Activated CD4-positive, alpha-beta memory T cell treated with anti-CD3 and anti-CD28 coated beads for 36 hours (primary cell): Measurements from ENCODE around the gene VWA2. TPM values are rescaled to one million over a fixed set of nuclear protein-coding genes. Genes with fewer than 3 reads are reported as not detected.

Experiments used
- CTCF ChIA-PET: fragments of 350-600 bp; sonication (Branson Sonifier 250); formaldehyde crosslinking; loops from one replicate; lab custom pipeline; 2021; ENCODE audit warnings: antibody characterized with exemption, inconsistent platforms; lab: Charles Lee
- POLR2A ChIA-PET: fragments of 350-600 bp; sonication (Branson Sonifier 250); formaldehyde crosslinking; loops from one replicate; lab custom pipeline; 2021; ENCODE audit warnings: antibody characterized with exemption; lab: Charles Lee
- DNase-seq: peaks from one replicate; pipeline ENCODE4 v3.0.0-alpha.2; 2020
- H3K27ac Mint-ChIP-seq: one replicate; pipeline ENCODE4 v1.8.0; 2021; ENCODE audit warnings: mixed read lengths
- H3K27me3 Mint-ChIP-seq: one replicate; pipeline ENCODE4 v1.8.0; 2021; ENCODE audit warnings: mixed read lengths
- H3K36me3 Mint-ChIP-seq: one replicate; pipeline ENCODE4 v1.8.0; 2021; ENCODE audit warnings: mixed read lengths
- H3K4me1 Mint-ChIP-seq: one replicate; pipeline ENCODE4 v1.8.0; 2021; ENCODE audit warnings: low read depth, mixed read lengths
- H3K4me3 Mint-ChIP-seq: one replicate; pipeline ENCODE4 v1.8.0; 2021; ENCODE audit warnings: mild to moderate bottlenecking, mixed read lengths
- H3K9me3 Mint-ChIP-seq: one replicate; pipeline ENCODE4 v1.8.0; 2021; ENCODE audit warnings: mixed read lengths
- intact Hi-C: fragments of 100-400 bp; cut with micrococcal nuclease; formaldehyde crosslinking; loops from one replicate; pipeline ENCODE4 v1.15.1; 2023
- total RNA-seq, 2 experiments: library from RNA; stranded (reverse); gene quantifications; one replicate each; pipeline ENCODE4 v1.2.3, GENCODE V29; 2021

The VWA2 gene
- total RNA-seq, 2 experiments from 2014 or later, result 0.07 TPM; not detected in 1

GRCh38 chr10:114304571-114305421, 65.7 kb downstream of the VWA2 start:
- CTCF ChIA-PET, result interaction anchor here (0.6 to 2.8 kb wide), 65 partner anchors 8 to 1990 kb away, joined by 3 to 33 read pairs (median 4); partner anchors contain the start of genes CCDC186 and FHIP2A
- peak; percentile 74 for DNase-seq
- no peaks in the 10 kb centered on the region for H3K27me3 Mint-ChIP-seq
- POLR2A ChIA-PET, result interaction anchor here (0.8 kb wide), 1 partner anchor 191 kb away, joined by 3 read pairs; no protein-coding TSS in a partner anchor
- H3K4me3 Mint-ChIP-seq, result peak overlapping the region; percentile 69
- no peaks in the 10 kb centered on the region for H3K9me3 Mint-ChIP-seq
- H3K4me1 Mint-ChIP-seq, result peaks cover 9% of the 10 kb centered on the region
- intact Hi-C loops, result loop anchor here (1.0 to 5.0 kb wide), 8 partner anchors 98 to 823 kb away; partner anchors contain the start of genes AFAP1L2 and CCDC186
- no peaks in the 10 kb centered on the region for H3K36me3 Mint-ChIP-seq
- no peak overlapping the region for H3K27ac Mint-ChIP-seq

GRCh38 chr10:114305521-114305925, 66.5 kb downstream of the VWA2 start:
- DNase-seq, result no peak
- ChIA-PET POLR2A (no interaction called here), CTCF (no interaction called here)
- Mint-ChIP-seq H3K36me3 (no peaks in the 10 kb centered on the region), H3K27me3 (no peaks in the 10 kb centered on the region), H3K4me3 (peak overlapping the region; percentile 12), H3K27ac (no peak overlapping the region), H3K4me1 (peaks cover 9% of the 10 kb centered on the region), H3K9me3 (no peaks in the 10 kb centered on the region)
- intact Hi-C loops, result loop anchor here (2.0 kb wide), 1 partner anchor 481 kb away; no protein-coding TSS in a partner anchor

DNA sequence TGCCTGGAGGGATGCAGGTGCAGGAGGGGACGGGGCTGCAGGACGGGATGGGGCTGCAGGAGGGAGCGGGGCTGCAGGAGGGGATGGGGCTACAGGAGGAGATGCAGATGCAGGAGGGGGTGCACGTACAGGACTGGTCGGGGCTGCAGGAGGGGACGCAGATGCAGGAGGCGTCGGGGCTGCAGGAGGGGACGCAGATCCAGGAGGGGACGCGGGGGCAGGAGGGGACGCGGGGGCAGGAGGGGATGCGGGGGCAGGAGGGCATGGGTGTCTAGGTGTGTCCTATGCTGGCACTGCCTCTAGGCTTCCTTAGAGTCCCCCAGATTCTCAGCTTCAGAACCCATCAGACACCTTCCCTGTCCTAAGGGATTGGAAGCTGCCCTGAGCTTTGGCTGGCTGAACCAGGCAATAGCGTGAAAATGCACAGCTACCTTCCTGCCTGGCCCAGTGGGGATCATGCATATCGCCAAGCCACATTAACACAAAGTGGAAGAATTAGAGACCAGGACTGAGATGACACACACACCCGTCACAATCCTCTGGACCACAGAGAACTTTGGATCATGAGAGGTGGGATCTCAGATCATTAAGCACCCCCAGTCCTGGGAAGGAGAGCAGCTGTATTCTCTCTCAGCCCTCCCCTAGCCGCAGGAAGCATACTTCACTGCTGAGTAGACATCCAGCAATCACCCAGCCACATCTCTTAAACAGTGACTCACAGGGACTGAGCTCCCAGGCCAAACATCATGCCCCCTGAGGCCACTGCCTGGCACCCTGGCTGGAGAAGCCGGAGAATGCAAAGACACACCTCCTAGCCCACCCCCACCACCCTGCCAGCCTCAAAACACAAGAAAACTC, 67.3 kb downstream of the VWA2 start:
- Mint-ChIP-seq H3K4me3 (no peak overlapping the region), H3K27me3 (no peaks in the 10 kb centered on the region), H3K4me1 (peaks cover 9% of the 10 kb centered on the region), H3K27ac (no peak overlapping the region), H3K9me3 (no peaks in the 10 kb centered on the region), H3K36me3 (no peaks in the 10 kb centered on the region)
- no peak for DNase-seq
- ChIA-PET CTCF (interaction anchor here (1.2 kb wide), 1 partner anchor 152 kb away, joined by 3 read pairs; no protein-coding TSS in a partner anchor), POLR2A (no interaction called here)
- intact Hi-C loops, result no loop called here

DNA sequence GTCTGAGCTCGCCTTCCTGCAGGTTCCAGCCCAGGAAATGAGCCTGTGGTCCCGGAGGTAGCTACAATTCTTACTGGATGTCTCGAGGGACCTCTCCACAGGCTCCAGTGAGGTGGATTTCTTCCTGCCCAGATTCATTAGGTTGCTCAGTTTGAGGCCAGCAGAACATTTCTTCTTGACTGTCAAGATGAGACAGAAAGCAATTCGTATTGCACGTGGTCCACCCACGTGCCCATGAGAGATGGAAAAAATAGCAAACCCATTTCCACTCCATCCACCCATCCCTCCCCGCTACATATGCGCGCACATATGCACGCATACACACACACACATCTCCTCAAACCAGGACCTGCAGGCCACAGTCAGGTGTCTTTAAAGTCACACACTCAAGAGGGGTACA, 68.7 kb downstream of the VWA2 start:
- H3K27ac Mint-ChIP-seq, result no peak overlapping the region
- intact Hi-C loops, result no loop called here

GRCh38 chr10:114308531-114309363, 69.7 kb downstream of the VWA2 start:
- Mint-ChIP-seq H3K27ac (no peak overlapping the region), H3K36me3 (no peaks in the 10 kb centered on the region), H3K4me3 (no peak overlapping the region), H3K9me3 (no peaks in the 10 kb centered on the region), H3K27me3 (no peaks in the 10 kb centered on the region), H3K4me1 (peaks cover 7% of the 10 kb centered on the region)
- POLR2A ChIA-PET, result no interaction called here
- no peak for DNase-seq
- intact Hi-C loops, result no loop called here
- CTCF ChIA-PET, result interaction anchor here (0.8 to 1.5 kb wide), 2 partner anchors 150 to 477 kb away, joined by 3 to 5 read pairs; no protein-coding TSS in a partner anchor

More for the DNA sequence above, 68.7 kb downstream of the VWA2 start:
- ChIA-PET CTCF (interaction anchor here (1.5 kb wide), 1 partner anchor 151 kb away, joined by 5 read pairs; no protein-coding TSS in a partner anchor), POLR2A (no interaction called here)
- H3K4me3 Mint-ChIP-seq, result no peak overlapping the region
- peaks cover 9% of the 10 kb centered on the region for H3K4me1 Mint-ChIP-seq
- no peaks in the 10 kb centered on the region for H3K9me3 Mint-ChIP-seq
- no peaks in the 10 kb centered on the region for H3K36me3 Mint-ChIP-seq
- DNase-seq, result no peak
- H3K27me3 Mint-ChIP-seq, result no peaks in the 10 kb centered on the region

- Mint-ChIP-seq H3K4me1 (peaks cover 2% of the 10 kb centered on the region), H3K27me3 (no peaks in the 10 kb centered on the region), H3K36me3 (no peaks in the 10 kb centered on the region), H3K27ac (no peak overlapping the region), H3K4me3 (no peak overlapping the region), H3K9me3 (no peaks in the 10 kb centered on the region)
- CTCF ChIA-PET, result interaction anchor here (0.8 kb wide), 1 partner anchor 476 kb away, joined by 3 read pairs; no protein-coding TSS in a partner anchor
- DNase-seq, result no peak
- POLR2A ChIA-PET, result no interaction called here
- intact Hi-C loops, result no loop called here
These were observed 70.3 kb downstream of the VWA2 start for GRCh38 chr10:114309364-114309651.

GRCh38 chr10:114310346-114310745, 71.3 kb downstream of the VWA2 start:
- ChIA-PET CTCF (no interaction called here), POLR2A (no interaction called here)
- H3K4me3 Mint-ChIP-seq, result no peak overlapping the region
- H3K27ac Mint-ChIP-seq, result no peak overlapping the region
- no peaks in the 10 kb centered on the region for H3K9me3 Mint-ChIP-seq
- H3K4me1 Mint-ChIP-seq, result no peaks in the 10 kb centered on the region
- intact Hi-C loops, result no loop called here
- no peaks in the 10 kb centered on the region for H3K27me3 Mint-ChIP-seq
- no peaks in the 10 kb centered on the region for H3K36me3 Mint-ChIP-seq
- no peak for DNase-seq

GRCh38 chr10:114311023-114311422, 72.0 kb downstream of the VWA2 start:
- Mint-ChIP-seq H3K9me3 (no peaks in the 10 kb centered on the region), H3K4me3 (no peak overlapping the region), H3K27me3 (no peaks in the 10 kb centered on the region), H3K4me1 (no peaks in the 10 kb centered on the region), H3K27ac (no peak overlapping the region), H3K36me3 (no peaks in the 10 kb centered on the region)
- POLR2A ChIA-PET, result no interaction called here
- intact Hi-C loops, result no loop called here
- DNase-seq, result no peak
- CTCF ChIA-PET, result no interaction called here

GRCh38 chr10:114311496-114312209, 72.6 kb downstream of the VWA2 start:
- H3K27me3 Mint-ChIP-seq, result no peaks in the 10 kb centered on the region
- CTCF ChIA-PET, result interaction anchor here (1.2 kb wide), 1 partner anchor 7 kb away, joined by 8 read pairs; no protein-coding TSS in a partner anchor
- POLR2A ChIA-PET, result no interaction called here
- H3K4me1 Mint-ChIP-seq, result no peaks in the 10 kb centered on the region
- intact Hi-C loops, result no loop called here
- H3K27ac Mint-ChIP-seq, result no peak overlapping the region
- H3K9me3 Mint-ChIP-seq, result no peaks in the 10 kb centered on the region
- no peak overlapping the region for H3K4me3 Mint-ChIP-seq
- no peaks in the 10 kb centered on the region for H3K36me3 Mint-ChIP-seq
- DNase-seq, result no peak

GRCh38 chr10:114313139-114313538, 74.1 kb downstream of the VWA2 start:
- Mint-ChIP-seq H3K4me1 (no peaks in the 10 kb centered on the region), H3K27ac (no peak overlapping the region), H3K27me3 (no peaks in the 10 kb centered on the region), H3K4me3 (no peak overlapping the region), H3K9me3 (no peaks in the 10 kb centered on the region), H3K36me3 (no peaks in the 10 kb centered on the region)
- CTCF ChIA-PET, result interaction anchor here (1.2 kb wide), 1 partner anchor 9 kb away, joined by 8 read pairs; no protein-coding TSS in a partner anchor
- POLR2A ChIA-PET, result no interaction called here
- intact Hi-C loops, result no loop called here
- no peak for DNase-seq

DNA sequence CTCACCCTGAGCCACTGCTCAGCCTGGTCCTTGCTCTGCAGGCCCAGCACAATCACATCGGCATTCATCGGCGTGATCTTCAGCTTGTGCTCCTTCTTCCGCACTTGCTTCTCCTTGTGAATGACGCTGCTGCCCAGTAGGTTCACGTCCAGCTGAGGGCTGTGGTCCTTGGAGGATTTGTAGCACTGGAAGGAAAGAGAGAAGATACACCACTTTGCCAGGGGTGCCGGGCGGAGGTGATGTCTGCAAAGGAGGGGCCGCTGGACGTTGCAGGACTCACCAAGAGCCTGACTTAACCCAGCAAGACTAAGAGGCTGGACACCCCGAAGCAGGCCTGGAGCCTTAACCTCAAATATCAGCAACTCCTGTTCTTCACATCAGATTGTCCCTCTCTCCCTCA, 74.8 kb downstream of the VWA2 start:
- no peaks in the 10 kb centered on the region for H3K4me1 Mint-ChIP-seq
- no peak overlapping the region for H3K4me3 Mint-ChIP-seq
- DNase-seq, result no peak
- ChIA-PET CTCF (no interaction called here), POLR2A (no interaction called here)
- H3K27me3 Mint-ChIP-seq, result no peaks in the 10 kb centered on the region
- H3K9me3 Mint-ChIP-seq, result no peaks in the 10 kb centered on the region
- H3K36me3 Mint-ChIP-seq, result no peaks in the 10 kb centered on the region
- intact Hi-C loops, result no loop called here
- H3K27ac Mint-ChIP-seq, result no peak overlapping the region
